Liver (tissue), 9 donors: ENCODE measurements around the gene TMEM212. TPM values are rescaled to one million over a fixed set of nuclear protein-coding genes. Genes with fewer than 3 reads are reported as not detected.

Source experiments
- DNase-seq: peaks from one replicate; pipeline ENCODE4 v3.0.0-alpha.2; 2017; ENCODE audit warnings: low spot score
- H3K27ac ChIP-seq, 2 donors: one replicate each; pipeline ENCODE4 v1.7.0; 2013; ENCODE audit warnings: inconsistent platforms in 2 of 2, low read length in 2 of 2, control low read depth in 1 of 2, low read depth in 1 of 2, mild to moderate bottlenecking in 1 of 2
- H3K27me3 ChIP-seq, 4 donors: one replicate each; pipeline versions ENCODE4 v1.6.1 to v1.7.0; 2013; ENCODE audit warnings: low read length in 3 of 4, inconsistent platforms in 1 of 4, mild to moderate bottlenecking in 1 of 4, moderate library complexity in 1 of 4; ENCODE audit not compliant: control insufficient read depth in 4 of 4, insufficient read depth in 4 of 4
- H3K36me3 ChIP-seq, 4 donors: one replicate each; pipeline versions ENCODE4 v1.6.1 to v1.7.0; 2013; ENCODE audit warnings: low read length in 3 of 4, mild to moderate bottlenecking in 3 of 4, low read depth in 1 of 4, moderate library complexity in 1 of 4; ENCODE audit not compliant: control insufficient read depth in 4 of 4, insufficient read depth in 3 of 4
- H3K4me1 ChIP-seq, 4 donors: one replicate each; pipeline versions ENCODE4 v1.6.1 to v1.7.0; 2013; ENCODE audit warnings: low read length in 3 of 4, mild to moderate bottlenecking in 3 of 4, moderate library complexity in 1 of 4; ENCODE audit not compliant: control insufficient read depth in 4 of 4, insufficient read depth in 4 of 4
- H3K4me3 ChIP-seq, 3 donors: one replicate each; pipeline versions ENCODE4 v1.6.1 to v1.7.0; 2013; ENCODE audit warnings: low read length in 3 of 3, control low read depth in 1 of 3, low read depth in 1 of 3, mild to moderate bottlenecking in 1 of 3
- H3K9ac ChIP-seq, 2 donors: one replicate each; pipeline ENCODE4 v1.7.0; 2013; ENCODE audit warnings: low read length in 2 of 2, mild to moderate bottlenecking in 2 of 2, moderate library complexity in 2 of 2, control low read depth in 1 of 2, low read depth in 1 of 2
- H3K9me3 ChIP-seq, 4 donors: one replicate each; pipeline versions ENCODE4 v1.6.1 to v1.7.0; 2013; ENCODE audit warnings: low read length in 3 of 4; ENCODE audit not compliant: control insufficient read depth in 4 of 4
- EGR1 ChIP-seq, 2 donors: IDR thresholded peaks; 2 replicates each; pipeline ENCODE4 v1.6.1; 2016 to 2018; ENCODE audit warnings: antibody characterized with exemption in 2 of 2, low read depth in 2 of 2
- FOXA1 ChIP-seq: IDR thresholded peaks from 2 replicates; pipeline ENCODE4 v1.6.1; 2016; ENCODE audit warnings: antibody characterized with exemption
- FOXA2 ChIP-seq: IDR thresholded peaks from 2 replicates; pipeline ENCODE4 v1.6.1; 2016; ENCODE audit warnings: antibody characterized with exemption
- GABPA ChIP-seq, 2 donors: IDR thresholded peaks in 1 of 2; conservative IDR thresholded peaks in 1 of 2; 2 replicates each; pipeline ENCODE4 v1.6.1; 2016; ENCODE audit warnings: antibody characterized with exemption in 2 of 2, mild to moderate bottlenecking in 1 of 2, moderate library complexity in 1 of 2
- HNF4A ChIP-seq, 2 donors: conservative IDR thresholded peaks; 2 replicates each; pipeline ENCODE4 v1.6.1; 2016; ENCODE audit warnings: antibody characterized with exemption in 2 of 2, mild to moderate bottlenecking in 2 of 2
- HNF4G ChIP-seq: IDR thresholded peaks from 2 replicates; pipeline ENCODE4 v1.6.1; 2016; ENCODE audit warnings: antibody characterized with exemption
- JUND ChIP-seq, 2 donors: IDR thresholded peaks; 2 replicates each; pipeline ENCODE4 v1.6.1; 2016; ENCODE audit warnings: antibody characterized with exemption in 2 of 2
- NR2F2 ChIP-seq: IDR thresholded peaks from 2 replicates; pipeline ENCODE4 v1.6.1; 2016; ENCODE audit warnings: antibody characterized with exemption
- RAD21 ChIP-seq, 2 donors: IDR thresholded peaks; 2 replicates each; pipeline ENCODE4 v1.6.1; 2016; ENCODE audit warnings: antibody characterized with exemption in 2 of 2, mild to moderate bottlenecking in 2 of 2
- RXRA ChIP-seq, 2 donors: IDR thresholded peaks; 2 replicates each; pipeline ENCODE4 v1.6.1; 2017 to 2018; ENCODE audit warnings: antibody characterized with exemption in 2 of 2, mild to moderate bottlenecking in 1 of 2
- SP1 ChIP-seq: IDR thresholded peaks from 2 replicates; pipeline ENCODE4 v1.6.1; 2018; ENCODE audit warnings: antibody characterized with exemption, mild to moderate bottlenecking
- TAF1 ChIP-seq: conservative IDR thresholded peaks from 2 replicates; pipeline ENCODE4 v1.6.1; 2016; ENCODE audit warnings: antibody characterized with exemption, mild to moderate bottlenecking
- YY1 ChIP-seq: IDR thresholded peaks from 2 replicates; pipeline ENCODE4 v1.6.1; 2016; ENCODE audit warnings: antibody characterized with exemption, mild to moderate bottlenecking
- WGBS: extraction: QIAGEN DNeasy Blood & Tissue Kit; methylation state at CpG from one replicate; pipeline ENCODE4 v1.1.7; 2013; 5-methylcytosine and 5-hydroxymethylcytosine counted together
- polyA plus RNA-seq, 2 donors: library from polyadenylated mRNA; stranded (reverse) in 1 of 2; unstranded in 1 of 2; fragments of 200-250 nt in 1 of 2; fragments of >200 nt in 1 of 2; fragmentation: Nextera tagmentation in 1 of 2; extraction: Ambion mirVana in 1 of 2; gene quantifications; one replicate each; pipeline versions ENCODE4 v1.2.1 to v1.2.3, GENCODE V29; 2013 to 2015
- total RNA-seq, 2 donors: library from RNA; depleted of rRNA; stranded (reverse); fragments of >200 nt; gene quantifications; one replicate each; pipeline ENCODE4 v1.2.3, GENCODE V29; 2014
- TF ChIP-seq, protein P1 (sequence below): IDR thresholded peaks from 2 replicates; pipeline ENCODE4 v1.6.1; 2016; ENCODE audit warnings: antibody characterized with exemption
- TF ChIP-seq, protein P2 (sequence below): IDR thresholded peaks from 2 replicates; pipeline ENCODE4 v1.6.1; 2016; ENCODE audit warnings: antibody characterized with exemption
- TF ChIP-seq, protein P3 (sequence below): fragments of 150-350 bp; IDR thresholded peaks from 2 replicates; pipeline ENCODE4 v1.5.1; 2017; ENCODE audit warnings: improper control_type of control experiment, low read depth, low read length; ENCODE audit not compliant: missing input control
- TF ChIP-seq, protein P4 (sequence below): IDR thresholded peaks from 2 replicates; pipeline ENCODE4 v1.6.1; 2016; ENCODE audit warnings: antibody characterized with exemption, mild to moderate bottlenecking
- TF ChIP-seq, protein P5 (sequence below): IDR thresholded peaks from 2 replicates; pipeline ENCODE4 v1.6.1; 2016; ENCODE audit warnings: antibody characterized with exemption
- donor health status: healthy.
- donor health status: healthy.
- donor health status: healthy.
- donor health status: healthy.
- donor health status: healthy.

TMEM212 gene
- total and polyA plus RNA-seq, 4 donors: not detected

DNA sequence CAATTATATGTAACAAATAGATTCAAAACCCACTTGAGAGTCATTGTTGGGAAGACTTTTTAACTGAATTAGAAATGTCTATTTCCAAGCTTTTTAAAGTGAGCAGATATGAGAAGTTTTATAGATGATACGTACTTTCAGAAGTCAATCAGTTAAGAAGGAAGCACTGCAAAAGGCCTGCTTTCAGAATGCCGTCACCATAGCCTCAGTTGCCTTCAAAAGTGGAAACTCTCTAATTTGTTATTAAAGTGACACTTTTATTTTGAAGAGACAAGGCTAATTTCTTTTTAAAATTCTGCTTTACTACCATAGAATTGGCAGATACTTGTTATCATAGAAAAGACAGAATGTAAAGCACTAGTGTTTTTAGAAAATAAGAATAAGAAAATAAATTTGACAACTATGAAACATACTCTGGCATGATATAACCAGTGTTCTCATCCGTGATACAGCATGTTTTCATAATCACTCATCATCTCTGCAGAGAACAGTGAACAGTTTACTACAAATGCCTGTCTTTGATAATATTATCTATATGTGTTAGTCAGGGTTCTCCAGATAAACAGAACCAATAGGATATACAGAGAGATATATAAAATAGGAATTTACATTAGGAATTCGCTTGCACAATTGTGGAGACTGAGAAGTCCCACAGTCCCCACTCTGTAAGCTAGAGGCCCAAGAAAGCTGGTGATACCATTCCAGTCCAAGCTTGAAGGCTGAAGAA, 25.9 kb upstream of the TMEM212 start:
- H3K4me3 ChIP-seq: no peak overlapping the region
- TF ChIP-seq, protein P1, sequence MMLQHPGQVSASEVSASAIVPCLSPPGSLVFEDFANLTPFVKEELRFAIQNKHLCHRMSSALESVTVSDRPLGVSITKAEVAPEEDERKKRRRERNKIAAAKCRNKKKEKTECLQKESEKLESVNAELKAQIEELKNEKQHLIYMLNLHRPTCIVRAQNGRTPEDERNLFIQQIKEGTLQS: no peak
- TF ChIP-seq, protein P2, sequence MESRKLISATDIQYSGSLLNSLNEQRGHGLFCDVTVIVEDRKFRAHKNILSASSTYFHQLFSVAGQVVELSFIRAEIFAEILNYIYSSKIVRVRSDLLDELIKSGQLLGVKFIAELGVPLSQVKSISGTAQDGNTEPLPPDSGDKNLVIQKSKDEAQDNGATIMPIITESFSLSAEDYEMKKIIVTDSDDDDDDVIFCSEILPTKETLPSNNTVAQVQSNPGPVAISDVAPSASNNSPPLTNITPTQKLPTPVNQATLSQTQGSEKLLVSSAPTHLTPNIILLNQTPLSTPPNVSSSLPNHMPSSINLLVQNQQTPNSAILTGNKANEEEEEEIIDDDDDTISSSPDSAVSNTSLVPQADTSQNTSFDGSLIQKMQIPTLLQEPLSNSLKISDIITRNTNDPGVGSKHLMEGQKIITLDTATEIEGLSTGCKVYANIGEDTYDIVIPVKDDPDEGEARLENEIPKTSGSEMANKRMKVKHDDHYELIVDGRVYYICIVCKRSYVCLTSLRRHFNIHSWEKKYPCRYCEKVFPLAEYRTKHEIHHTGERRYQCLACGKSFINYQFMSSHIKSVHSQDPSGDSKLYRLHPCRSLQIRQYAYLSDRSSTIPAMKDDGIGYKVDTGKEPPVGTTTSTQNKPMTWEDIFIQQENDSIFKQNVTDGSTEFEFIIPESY: no peak
- TF ChIP-seq HNF4G: no peak
- TF ChIP-seq HNF4A (conservative IDR thresholded peaks at IDR 0.05): no peak
- no peak for TF ChIP-seq RAD21 (IDR thresholded peaks at IDR 0.05)
- TF ChIP-seq, protein P3, sequence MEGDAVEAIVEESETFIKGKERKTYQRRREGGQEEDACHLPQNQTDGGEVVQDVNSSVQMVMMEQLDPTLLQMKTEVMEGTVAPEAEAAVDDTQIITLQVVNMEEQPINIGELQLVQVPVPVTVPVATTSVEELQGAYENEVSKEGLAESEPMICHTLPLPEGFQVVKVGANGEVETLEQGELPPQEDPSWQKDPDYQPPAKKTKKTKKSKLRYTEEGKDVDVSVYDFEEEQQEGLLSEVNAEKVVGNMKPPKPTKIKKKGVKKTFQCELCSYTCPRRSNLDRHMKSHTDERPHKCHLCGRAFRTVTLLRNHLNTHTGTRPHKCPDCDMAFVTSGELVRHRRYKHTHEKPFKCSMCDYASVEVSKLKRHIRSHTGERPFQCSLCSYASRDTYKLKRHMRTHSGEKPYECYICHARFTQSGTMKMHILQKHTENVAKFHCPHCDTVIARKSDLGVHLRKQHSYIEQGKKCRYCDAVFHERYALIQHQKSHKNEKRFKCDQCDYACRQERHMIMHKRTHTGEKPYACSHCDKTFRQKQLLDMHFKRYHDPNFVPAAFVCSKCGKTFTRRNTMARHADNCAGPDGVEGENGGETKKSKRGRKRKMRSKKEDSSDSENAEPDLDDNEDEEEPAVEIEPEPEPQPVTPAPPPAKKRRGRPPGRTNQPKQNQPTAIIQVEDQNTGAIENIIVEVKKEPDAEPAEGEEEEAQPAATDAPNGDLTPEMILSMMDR: no peak
- TF ChIP-seq, protein P4, sequence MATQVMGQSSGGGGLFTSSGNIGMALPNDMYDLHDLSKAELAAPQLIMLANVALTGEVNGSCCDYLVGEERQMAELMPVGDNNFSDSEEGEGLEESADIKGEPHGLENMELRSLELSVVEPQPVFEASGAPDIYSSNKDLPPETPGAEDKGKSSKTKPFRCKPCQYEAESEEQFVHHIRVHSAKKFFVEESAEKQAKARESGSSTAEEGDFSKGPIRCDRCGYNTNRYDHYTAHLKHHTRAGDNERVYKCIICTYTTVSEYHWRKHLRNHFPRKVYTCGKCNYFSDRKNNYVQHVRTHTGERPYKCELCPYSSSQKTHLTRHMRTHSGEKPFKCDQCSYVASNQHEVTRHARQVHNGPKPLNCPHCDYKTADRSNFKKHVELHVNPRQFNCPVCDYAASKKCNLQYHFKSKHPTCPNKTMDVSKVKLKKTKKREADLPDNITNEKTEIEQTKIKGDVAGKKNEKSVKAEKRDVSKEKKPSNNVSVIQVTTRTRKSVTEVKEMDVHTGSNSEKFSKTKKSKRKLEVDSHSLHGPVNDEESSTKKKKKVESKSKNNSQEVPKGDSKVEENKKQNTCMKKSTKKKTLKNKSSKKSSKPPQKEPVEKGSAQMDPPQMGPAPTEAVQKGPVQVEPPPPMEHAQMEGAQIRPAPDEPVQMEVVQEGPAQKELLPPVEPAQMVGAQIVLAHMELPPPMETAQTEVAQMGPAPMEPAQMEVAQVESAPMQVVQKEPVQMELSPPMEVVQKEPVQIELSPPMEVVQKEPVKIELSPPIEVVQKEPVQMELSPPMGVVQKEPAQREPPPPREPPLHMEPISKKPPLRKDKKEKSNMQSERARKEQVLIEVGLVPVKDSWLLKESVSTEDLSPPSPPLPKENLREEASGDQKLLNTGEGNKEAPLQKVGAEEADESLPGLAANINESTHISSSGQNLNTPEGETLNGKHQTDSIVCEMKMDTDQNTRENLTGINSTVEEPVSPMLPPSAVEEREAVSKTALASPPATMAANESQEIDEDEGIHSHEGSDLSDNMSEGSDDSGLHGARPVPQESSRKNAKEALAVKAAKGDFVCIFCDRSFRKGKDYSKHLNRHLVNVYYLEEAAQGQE: no peak
- TF ChIP-seq, protein P5, sequence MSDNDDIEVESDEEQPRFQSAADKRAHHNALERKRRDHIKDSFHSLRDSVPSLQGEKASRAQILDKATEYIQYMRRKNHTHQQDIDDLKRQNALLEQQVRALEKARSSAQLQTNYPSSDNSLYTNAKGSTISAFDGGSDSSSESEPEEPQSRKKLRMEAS: no peak
- TF ChIP-seq JUND (IDR thresholded peaks at IDR 0.05): no peak
- TF ChIP-seq FOXA1: no peak
- no peak for TF ChIP-seq EGR1 (IDR thresholded peaks at IDR 0.05; ENCODE audit: low read depth in 2 of 2)
- TF ChIP-seq GABPA (IDR thresholded peaks at IDR 0.05 in 1 of 2, conservative IDR thresholded peaks at IDR 0.05 in 1 of 2): no peak
- TF ChIP-seq YY1: no peak
- TF ChIP-seq NR2F2: no peak
- no peak for TF ChIP-seq RXRA (IDR thresholded peaks at IDR 0.05)
- TF ChIP-seq TAF1: no peak
- TF ChIP-seq FOXA2: no peak
- TF ChIP-seq SP1: no peak
- no peak for DNase-seq
- H3K36me3 ChIP-seq: no peaks in the 10 kb centered on the region
- no peaks in the 10 kb centered on the region for H3K27me3 ChIP-seq
- no peaks in the 10 kb centered on the region for H3K4me1 ChIP-seq
- no peak overlapping the region for H3K9ac ChIP-seq
- H3K27ac ChIP-seq: no peak overlapping the region
- WGBS: 93% methylated on average over 4 of the region's 4 CpGs
- H3K9me3 ChIP-seq: no peaks in the 10 kb centered on the region
